ENCODE data around the gene KPNA2.

The KPNA2 gene

GRCh38 chr17:68089881-68090280 lies 54.3 kb downstream of the KPNA2 start:
- Histone ChIP-seq H3K9me3 (replicated peaks; ENCODE audit: insufficient read depth, low read length) (no peaks in the 10 kb centered on the region), H3K9me2 (replicated peaks; ENCODE audit: insufficient read depth, low read length) (no peaks in the 10 kb centered on the region), H3K27me3 (replicated peaks; ENCODE audit: insufficient read depth, low read length) (no peaks in the 10 kb centered on the region), H3K36me3 (replicated peaks; ENCODE audit: insufficient read depth, low read length) (no peaks in the 10 kb centered on the region), H3K27ac (ENCODE audit: low read length) (no peak overlapping the region), H3K79me2 (ENCODE audit: low read length) (no peaks in the 10 kb centered on the region), H4K20me1 (ENCODE audit: insufficient read depth, low read length) (no peaks in the 10 kb centered on the region), H3K4me3 (ENCODE audit: low read length) (no peak overlapping the region), H2AFZ (ENCODE audit: low read length) (no peak overlapping the region), H3K4me1 (ENCODE audit: low read length) (peaks cover 24% of the 10 kb centered on the region), H3F3A (ENCODE audit: insufficient read depth, low read length) (peaks cover 17% of the 10 kb centered on the region), H3K9ac (ENCODE audit: low read length) (no peak overlapping the region), H3K4me2 (ENCODE audit: low read depth, low read length) (no peak overlapping the region)
- no peak for DNase-seq
- TF ChIP-seq EZH2phosphoT487 (IDR thresholded peaks at IDR 0.05; ENCODE audit: low read length), result no peak
- no peak for TF ChIP-seq EZH2 (optimal IDR thresholded peaks at IDR 0.05; ENCODE audit: low read depth, low read length)
- TF ChIP-seq, protein P1, sequence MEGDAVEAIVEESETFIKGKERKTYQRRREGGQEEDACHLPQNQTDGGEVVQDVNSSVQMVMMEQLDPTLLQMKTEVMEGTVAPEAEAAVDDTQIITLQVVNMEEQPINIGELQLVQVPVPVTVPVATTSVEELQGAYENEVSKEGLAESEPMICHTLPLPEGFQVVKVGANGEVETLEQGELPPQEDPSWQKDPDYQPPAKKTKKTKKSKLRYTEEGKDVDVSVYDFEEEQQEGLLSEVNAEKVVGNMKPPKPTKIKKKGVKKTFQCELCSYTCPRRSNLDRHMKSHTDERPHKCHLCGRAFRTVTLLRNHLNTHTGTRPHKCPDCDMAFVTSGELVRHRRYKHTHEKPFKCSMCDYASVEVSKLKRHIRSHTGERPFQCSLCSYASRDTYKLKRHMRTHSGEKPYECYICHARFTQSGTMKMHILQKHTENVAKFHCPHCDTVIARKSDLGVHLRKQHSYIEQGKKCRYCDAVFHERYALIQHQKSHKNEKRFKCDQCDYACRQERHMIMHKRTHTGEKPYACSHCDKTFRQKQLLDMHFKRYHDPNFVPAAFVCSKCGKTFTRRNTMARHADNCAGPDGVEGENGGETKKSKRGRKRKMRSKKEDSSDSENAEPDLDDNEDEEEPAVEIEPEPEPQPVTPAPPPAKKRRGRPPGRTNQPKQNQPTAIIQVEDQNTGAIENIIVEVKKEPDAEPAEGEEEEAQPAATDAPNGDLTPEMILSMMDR (IDR thresholded peaks at IDR 0.05; ENCODE audit: low read length), result no peak

- H3K36me3 ChIP-seq (replicated peaks; ENCODE audit: insufficient read depth, low read length), result no peaks in the 10 kb centered on the region
- H4K20me1 ChIP-seq (ENCODE audit: insufficient read depth, low read length), result no peaks in the 10 kb centered on the region
- no peak overlapping the region for H3K4me2 ChIP-seq (ENCODE audit: low read depth, low read length)
- TF ChIP-seq, protein P1 (IDR thresholded peaks at IDR 0.05; ENCODE audit: low read length), result no peak
- TF ChIP-seq EZH2 (optimal IDR thresholded peaks at IDR 0.05; ENCODE audit: low read depth, low read length) (no peak), EZH2phosphoT487 (IDR thresholded peaks at IDR 0.05; ENCODE audit: low read length) (no peak)
- H3K27me3 ChIP-seq (replicated peaks; ENCODE audit: insufficient read depth, low read length), result no peaks in the 10 kb centered on the region
- no peak overlapping the region for H3K4me3 ChIP-seq (ENCODE audit: low read length)
- no peak overlapping the region for H3K9ac ChIP-seq (ENCODE audit: low read length)
- H3K9me3 ChIP-seq (replicated peaks; ENCODE audit: insufficient read depth, low read length), result no peaks in the 10 kb centered on the region
- H3F3A ChIP-seq (ENCODE audit: insufficient read depth, low read length), result no peaks in the 10 kb centered on the region
- H2AFZ ChIP-seq (ENCODE audit: low read length), result no peak overlapping the region
- H3K79me2 ChIP-seq (ENCODE audit: low read length), result no peaks in the 10 kb centered on the region
- H3K9me2 ChIP-seq (replicated peaks; ENCODE audit: insufficient read depth, low read length), result no peaks in the 10 kb centered on the region
- no peaks in the 10 kb centered on the region for H3K4me1 ChIP-seq (ENCODE audit: low read length)
- no peak for DNase-seq
- no peak overlapping the region for H3K27ac ChIP-seq (ENCODE audit: low read length)
These were observed 59.0 kb downstream of the KPNA2 start for GRCh38 chr17:68094481-68095078.

- H3K36me3 ChIP-seq (replicated peaks; ENCODE audit: insufficient read depth, low read length), result no peaks in the 10 kb centered on the region
- no peaks in the 10 kb centered on the region for H3K27me3 ChIP-seq (replicated peaks; ENCODE audit: insufficient read depth, low read length)
- H4K20me1 ChIP-seq (ENCODE audit: insufficient read depth, low read length), result no peaks in the 10 kb centered on the region
- no peak overlapping the region for H3K4me2 ChIP-seq (ENCODE audit: low read depth, low read length)
- no peak overlapping the region for H3K9ac ChIP-seq (ENCODE audit: low read length)
- H3F3A ChIP-seq (ENCODE audit: insufficient read depth, low read length), result no peaks in the 10 kb centered on the region
- H3K79me2 ChIP-seq (ENCODE audit: low read length), result no peaks in the 10 kb centered on the region
- no peak overlapping the region for H3K4me3 ChIP-seq (ENCODE audit: low read length)
- TF ChIP-seq EZH2 (optimal IDR thresholded peaks at IDR 0.05; ENCODE audit: low read depth, low read length), result no peak
- TF ChIP-seq, protein P1 (IDR thresholded peaks at IDR 0.05; ENCODE audit: low read length), result no peak
- TF ChIP-seq EZH2phosphoT487 (IDR thresholded peaks at IDR 0.05; ENCODE audit: low read length), result no peak
- no peak overlapping the region for H2AFZ ChIP-seq (ENCODE audit: low read length)
- no peaks in the 10 kb centered on the region for H3K9me2 ChIP-seq (replicated peaks; ENCODE audit: insufficient read depth, low read length)
- no peak for DNase-seq
- no peaks in the 10 kb centered on the region for H3K4me1 ChIP-seq (ENCODE audit: low read length)
- no peaks in the 10 kb centered on the region for H3K9me3 ChIP-seq (replicated peaks; ENCODE audit: insufficient read depth, low read length)
- no peak overlapping the region for H3K27ac ChIP-seq (ENCODE audit: low read length)
These were observed 59.8 kb downstream of the KPNA2 start for GRCh38 chr17:68095205-68095811.

All from MM.1S (cell line).